ENCODE measurements around the gene AMPD2. TPM values are rescaled to one million over a fixed set of nuclear protein-coding genes. Genes with fewer than 3 reads are reported as not detected.

The AMPD2 gene
- total RNA-seq, 2 experiments from 2014 or later: 170 to 191 TPM

DNA sequence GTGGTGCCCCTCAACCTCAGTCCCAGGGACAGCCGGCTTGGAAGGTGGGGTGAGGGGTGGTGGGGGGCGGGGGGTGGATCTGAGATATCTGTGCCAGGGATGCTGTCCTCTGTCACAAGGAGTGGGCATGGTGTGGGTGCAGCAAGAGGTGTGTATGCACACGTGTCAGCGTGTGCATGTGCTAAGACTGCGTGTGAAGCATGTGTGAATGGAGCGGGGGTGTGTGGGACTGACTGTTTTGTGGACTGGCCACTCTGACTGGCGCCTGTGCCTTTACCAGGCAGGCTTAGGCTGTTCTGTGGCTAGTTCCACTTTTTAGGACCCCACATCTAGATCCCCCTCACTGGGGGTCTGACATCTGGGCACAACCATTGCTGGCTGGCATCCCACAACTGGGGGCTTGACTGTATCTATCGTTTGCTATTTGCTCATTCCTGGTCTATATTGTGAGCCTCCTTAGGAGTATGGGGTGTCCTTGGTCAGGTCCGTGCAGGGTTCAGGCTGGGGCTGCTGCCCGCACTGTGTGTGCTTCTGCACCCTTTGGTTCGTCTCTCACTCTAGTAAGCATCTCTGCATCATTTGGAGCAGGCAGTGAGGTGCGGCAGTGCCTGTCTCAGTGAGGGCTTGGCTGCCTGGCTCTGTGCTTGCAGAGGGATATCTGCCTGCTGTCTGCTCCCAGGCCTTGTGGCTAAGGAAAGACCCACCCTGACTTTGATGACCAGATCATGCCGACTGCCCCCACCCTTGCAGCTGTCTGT is 1.9 kb downstream of the AMPD2 start:
- Mint-ChIP-seq H3K36me3 (ENCODE audit: low read depth) (peaks cover 13% of the 10 kb centered on the region), H3K4me3 (peak overlapping the region; percentile 99), H3K27ac (peak overlapping the region; percentile 89), H3K27me3 (no peaks in the 10 kb centered on the region), H3K9me3 (no peaks in the 10 kb centered on the region), H3K4me1 (ENCODE audit: low read depth) (peaks cover 80% of the 10 kb centered on the region)
- Histone ChIP-seq H3K9me3 (ENCODE audit: control insufficient read depth in 1 of 2, insufficient read depth in 1 of 2, low read length in 2 of 2) (no peaks in the 10 kb centered on the region), H3K4me1 (ENCODE audit: insufficient read depth, low read length) (peaks cover 73% of the 10 kb centered on the region), H3K36me3 (ENCODE audit: insufficient read depth, low read length) (peaks cover 14% of the 10 kb centered on the region), H3K4me3 (ENCODE audit: low read length) (peak overlapping the region; percentile 91), H3K27me3 (ENCODE audit: control insufficient read depth in 1 of 2, insufficient read depth in 2 of 2, low read length in 2 of 2) (no peaks in the 10 kb centered on the region), H3K27ac (ENCODE audit: low read depth in 1 of 2, low read length in 2 of 2) (peak overlapping the region; percentile 53 to 68)
- TF ChIP-seq, protein P1, sequence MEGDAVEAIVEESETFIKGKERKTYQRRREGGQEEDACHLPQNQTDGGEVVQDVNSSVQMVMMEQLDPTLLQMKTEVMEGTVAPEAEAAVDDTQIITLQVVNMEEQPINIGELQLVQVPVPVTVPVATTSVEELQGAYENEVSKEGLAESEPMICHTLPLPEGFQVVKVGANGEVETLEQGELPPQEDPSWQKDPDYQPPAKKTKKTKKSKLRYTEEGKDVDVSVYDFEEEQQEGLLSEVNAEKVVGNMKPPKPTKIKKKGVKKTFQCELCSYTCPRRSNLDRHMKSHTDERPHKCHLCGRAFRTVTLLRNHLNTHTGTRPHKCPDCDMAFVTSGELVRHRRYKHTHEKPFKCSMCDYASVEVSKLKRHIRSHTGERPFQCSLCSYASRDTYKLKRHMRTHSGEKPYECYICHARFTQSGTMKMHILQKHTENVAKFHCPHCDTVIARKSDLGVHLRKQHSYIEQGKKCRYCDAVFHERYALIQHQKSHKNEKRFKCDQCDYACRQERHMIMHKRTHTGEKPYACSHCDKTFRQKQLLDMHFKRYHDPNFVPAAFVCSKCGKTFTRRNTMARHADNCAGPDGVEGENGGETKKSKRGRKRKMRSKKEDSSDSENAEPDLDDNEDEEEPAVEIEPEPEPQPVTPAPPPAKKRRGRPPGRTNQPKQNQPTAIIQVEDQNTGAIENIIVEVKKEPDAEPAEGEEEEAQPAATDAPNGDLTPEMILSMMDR (IDR thresholded peaks at IDR 0.05): no peak
- peak; percentile 12 for ATAC-seq (ENCODE audit: poor library complexity)
- peak in 2 of 14 experiments; percentile 42 to 51 for DNase-seq
- intact Hi-C loops (cut with DNase I, micrococcal nuclease): loop anchor here (1.0 to 10.0 kb wide), 7 partner anchors 73 to 407 kb away; partner anchors contain the start of genes ATXN7L2 (in 1 of the 2), CYB561D1 (in 1 of the 2), GNAI3 (in 1 of the 2) and PSMA5 (in 1 of the 2)
- POLR2A ChIA-PET: interaction anchor here (2.7 kb wide), 1 partner anchor 75 kb away, joined by 13 read pairs; no protein-coding TSS in a partner anchor
- CTCF ChIA-PET: interaction anchor here (1.3 kb wide), 1 partner anchor 75 kb away, joined by 5 read pairs; no protein-coding TSS in a partner anchor

DNA sequence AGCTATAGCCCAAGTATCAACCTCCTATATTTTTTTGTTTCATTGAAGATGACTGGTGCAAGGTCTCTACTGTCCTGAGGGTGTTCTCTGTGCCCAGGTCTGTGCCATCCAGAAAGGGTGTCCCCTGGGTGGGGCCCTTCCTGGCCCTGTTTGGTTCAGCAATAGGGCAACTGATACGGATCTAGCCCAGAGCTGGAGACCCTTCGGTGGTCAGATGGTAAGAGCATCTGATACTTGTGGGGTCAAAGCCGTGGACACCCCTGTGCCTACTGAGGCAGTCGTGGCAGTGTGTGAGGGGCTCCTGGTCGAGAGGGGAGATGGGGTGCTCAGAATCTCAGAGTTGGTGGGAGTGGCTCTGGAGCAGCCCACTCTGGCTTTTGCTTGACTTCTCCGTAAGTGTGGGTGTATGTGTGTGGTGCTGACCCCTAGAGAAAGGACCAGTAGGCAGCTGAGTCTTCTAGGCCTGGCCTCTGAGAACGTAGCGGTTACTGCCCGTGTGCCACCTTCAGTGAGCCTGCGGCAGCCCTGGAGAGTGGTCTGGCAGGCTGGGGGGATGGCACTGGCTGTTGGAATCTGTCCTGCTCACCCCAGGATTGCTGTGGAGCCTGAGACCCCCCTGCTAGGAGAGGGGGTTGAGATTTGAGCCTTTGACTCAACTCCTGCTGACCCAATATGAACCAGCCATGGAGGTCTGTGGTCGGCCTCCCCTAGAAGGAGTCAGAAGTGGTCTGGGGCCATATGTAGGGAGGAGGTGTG is 2.7 kb downstream of the AMPD2 start:
- H3K36me3 ChIP-seq (ENCODE audit: insufficient read depth, low read length): peaks cover 21% of the 10 kb centered on the region
- POLR2A ChIA-PET: interaction anchor here (3.1 kb wide), 1 partner anchor 74 kb away, joined by 20 read pairs; the partner anchor contains the start of gene GNAI3
- Mint-ChIP-seq H3K27me3 (no peaks in the 10 kb centered on the region), H3K9me3 (no peaks in the 10 kb centered on the region), H3K36me3 (ENCODE audit: low read depth) (peaks cover 19% of the 10 kb centered on the region), H3K4me3 (peak overlapping the region; percentile 99), H3K4me1 (ENCODE audit: low read depth) (peaks cover 72% of the 10 kb centered on the region), H3K27ac (peak overlapping the region; percentile 89)
- peak in 1 of 14 experiments; percentile 32 for DNase-seq
- H3K4me1 ChIP-seq (ENCODE audit: insufficient read depth, low read length): peaks cover 65% of the 10 kb centered on the region
- intact Hi-C loops (cut with DNase I, micrococcal nuclease): loop anchor here (5.0 to 10.0 kb wide), 5 partner anchors 130 to 408 kb away; partner anchors contain the start of genes ATXN7L2 (in 1 of the 2), CYB561D1 (in 1 of the 2), PSMA5 (in 1 of the 2) and PSRC1 (in 1 of the 2)
- peak overlapping the region; percentile 50 to 53 for H3K27ac ChIP-seq (ENCODE audit: low read depth in 1 of 2, low read length in 2 of 2)
- no peaks in the 10 kb centered on the region for H3K9me3 ChIP-seq (ENCODE audit: control insufficient read depth in 1 of 2, insufficient read depth in 1 of 2, low read length in 2 of 2)
- peak overlapping the region; percentile 91 for H3K4me3 ChIP-seq (ENCODE audit: low read length)
- CTCF ChIA-PET: no interaction called here
- TF ChIP-seq, protein P1 (IDR thresholded peaks at IDR 0.05): no peak
- H3K27me3 ChIP-seq (ENCODE audit: control insufficient read depth in 1 of 2, insufficient read depth in 2 of 2, low read length in 2 of 2): no peaks in the 10 kb centered on the region
- ATAC-seq (ENCODE audit: poor library complexity): no peak

DNA sequence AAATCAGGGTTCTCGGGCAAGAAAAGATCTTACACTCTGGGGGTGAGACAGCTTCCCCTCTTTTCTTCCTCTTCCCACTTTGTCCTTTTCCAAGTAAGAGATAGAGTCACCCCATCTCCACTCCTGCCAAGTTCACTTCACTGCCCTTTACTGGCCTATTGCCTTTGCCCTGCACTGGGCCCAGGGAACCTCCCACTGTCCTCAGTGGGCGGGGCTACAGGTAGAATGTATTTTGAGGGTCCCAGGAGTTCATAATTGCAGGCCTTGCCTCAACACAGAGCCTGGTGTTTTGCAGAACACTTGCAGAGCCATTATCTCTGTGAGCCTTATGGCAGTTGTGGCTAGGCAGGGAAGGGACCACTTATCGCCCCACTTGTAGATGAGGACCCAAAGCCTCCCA is 3.3 kb downstream of the AMPD2 start:
- TF ChIP-seq, protein P1 (IDR thresholded peaks at IDR 0.05): no peak
- Mint-ChIP-seq H3K27me3 (no peaks in the 10 kb centered on the region), H3K4me1 (ENCODE audit: low read depth) (peaks cover 68% of the 10 kb centered on the region), H3K27ac (peak overlapping the region; percentile 89), H3K36me3 (ENCODE audit: low read depth) (peaks cover 25% of the 10 kb centered on the region), H3K4me3 (peak overlapping the region; percentile 99), H3K9me3 (no peaks in the 10 kb centered on the region)
- DNase-seq (no peak), ATAC-seq (ENCODE audit: poor library complexity) (no peak)
- intact Hi-C loops (cut with DNase I, micrococcal nuclease): loop anchor here (5.0 to 10.0 kb wide), 5 partner anchors 131 to 408 kb away; partner anchors contain the start of genes ATXN7L2 (in 1 of the 2), CYB561D1 (in 1 of the 2), PSMA5 (in 1 of the 2) and PSRC1 (in 1 of the 2)
- peaks cover 27% of the 10 kb centered on the region for H3K36me3 ChIP-seq (ENCODE audit: insufficient read depth, low read length)
- H3K4me3 ChIP-seq (ENCODE audit: low read length): peak overlapping the region; percentile 91
- ChIA-PET CTCF (interaction anchor here (1.5 kb wide), 1 partner anchor 17 kb away, joined by 9 read pairs; no protein-coding TSS in a partner anchor), POLR2A (interaction anchor here (3.1 kb wide), 1 partner anchor 74 kb away, joined by 20 read pairs; the partner anchor contains the start of gene GNAI3)
- H3K27ac ChIP-seq (ENCODE audit: low read depth in 1 of 2, low read length in 2 of 2): peak overlapping the region; percentile 50 to 53
- no peaks in the 10 kb centered on the region for H3K27me3 ChIP-seq (ENCODE audit: control insufficient read depth in 1 of 2, insufficient read depth in 2 of 2, low read length in 2 of 2)
- H3K4me1 ChIP-seq (ENCODE audit: insufficient read depth, low read length): peaks cover 60% of the 10 kb centered on the region
- H3K9me3 ChIP-seq (ENCODE audit: control insufficient read depth in 1 of 2, insufficient read depth in 1 of 2, low read length in 2 of 2): no peaks in the 10 kb centered on the region
